AG04450 (cell line): ENCODE measurements around the gene NCBP1. TPM values are rescaled to one million over a fixed set of nuclear protein-coding genes. Genes with fewer than 3 reads are reported as not detected.

Source experiments
- CTCF ChIA-PET: fragments of 300-600, 350-600 bp; formaldehyde crosslinking; extraction: SDS; loops from one replicate; lab custom pipeline; 2022; ENCODE audit warnings: antibody characterized with exemption, inconsistent platforms; lab: Charles Lee
- POLR2A ChIA-PET: fragments of 350-600 bp; formaldehyde crosslinking; extraction: SDS; loops from one replicate; lab custom pipeline; 2021; ENCODE audit warnings: antibody characterized with exemption, inconsistent platforms; lab: Yijun Ruan, JAX
- DNase-seq: peaks from one replicate; pipeline ENCODE4 v3.0.0-alpha.2; 2011; ENCODE audit warnings: low read depth, low spot score
- H3K27ac ChIP-seq: one replicate; pipeline ENCODE4 v1.5.1; 2012; ENCODE audit warnings: low read depth, low read length, control low read depth
- H3K27me3 ChIP-seq: one replicate; pipeline ENCODE4 v1.6.0; 2012; ENCODE audit warnings: low read length; ENCODE audit not compliant: control insufficient read depth, insufficient read depth
- H3K4me3 ChIP-seq: 2 replicates; pipeline ENCODE4 v1.5.1; 2011; ENCODE audit warnings: mild to moderate bottlenecking, low read depth, low read length, control low read depth
- H3K9me3 ChIP-seq: 2 replicates; pipeline ENCODE4 v1.5.1; 2012; ENCODE audit warnings: low read length; ENCODE audit not compliant: control insufficient read depth, insufficient read depth
- polyA plus RNA-seq: library from polyadenylated mRNA; depleted of rRNA; stranded (reverse); fragments of >200 nt; gene quantifications from 2 replicates; pipeline ENCODE4 v1.2.3, GENCODE V29; 2011
- TF ChIP-seq, protein P1 (sequence below): IDR thresholded peaks from 2 replicates; pipeline ENCODE4 v1.5.1; 2011; ENCODE audit warnings: low read depth, low read length, control low read depth, inconsistent platforms

The NCBP1 gene
- polyA plus RNA-seq, 1 experiment, result 39.2 TPM

DNA sequence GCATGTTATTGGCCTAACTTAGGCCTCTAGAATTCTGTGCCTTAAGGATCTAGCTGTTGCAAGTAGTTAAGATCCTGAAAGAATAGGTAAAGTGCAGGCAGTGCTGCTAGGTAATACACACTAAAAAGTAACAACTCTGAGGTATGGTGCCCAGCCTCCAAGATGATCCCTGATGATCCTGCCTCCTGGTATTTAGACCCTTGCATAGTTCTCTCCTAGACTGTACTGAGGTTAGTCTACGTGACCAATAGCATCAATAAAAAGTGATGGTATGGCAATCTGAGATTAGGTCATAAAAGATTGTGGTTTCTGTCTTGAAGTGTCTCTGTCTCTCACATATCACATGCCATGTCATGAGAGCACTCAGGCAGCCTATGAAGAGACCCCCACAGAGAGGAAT lies 9.7 kb upstream of the NCBP1 start:
- Histone ChIP-seq H3K27me3 (no peaks in the 10 kb centered on the region), H3K9me3 (no peaks in the 10 kb centered on the region), H3K27ac (no peak overlapping the region), H3K4me3 (no peak overlapping the region)
- ChIA-PET POLR2A (no interaction called here), CTCF (interaction anchor here (1.0 to 5.1 kb wide), 3 partner anchors 9 to 212 kb away, joined by 3 to 45 read pairs (median 26); partner anchors contain the start of gene TDRD7)
- TF ChIP-seq, protein P1, sequence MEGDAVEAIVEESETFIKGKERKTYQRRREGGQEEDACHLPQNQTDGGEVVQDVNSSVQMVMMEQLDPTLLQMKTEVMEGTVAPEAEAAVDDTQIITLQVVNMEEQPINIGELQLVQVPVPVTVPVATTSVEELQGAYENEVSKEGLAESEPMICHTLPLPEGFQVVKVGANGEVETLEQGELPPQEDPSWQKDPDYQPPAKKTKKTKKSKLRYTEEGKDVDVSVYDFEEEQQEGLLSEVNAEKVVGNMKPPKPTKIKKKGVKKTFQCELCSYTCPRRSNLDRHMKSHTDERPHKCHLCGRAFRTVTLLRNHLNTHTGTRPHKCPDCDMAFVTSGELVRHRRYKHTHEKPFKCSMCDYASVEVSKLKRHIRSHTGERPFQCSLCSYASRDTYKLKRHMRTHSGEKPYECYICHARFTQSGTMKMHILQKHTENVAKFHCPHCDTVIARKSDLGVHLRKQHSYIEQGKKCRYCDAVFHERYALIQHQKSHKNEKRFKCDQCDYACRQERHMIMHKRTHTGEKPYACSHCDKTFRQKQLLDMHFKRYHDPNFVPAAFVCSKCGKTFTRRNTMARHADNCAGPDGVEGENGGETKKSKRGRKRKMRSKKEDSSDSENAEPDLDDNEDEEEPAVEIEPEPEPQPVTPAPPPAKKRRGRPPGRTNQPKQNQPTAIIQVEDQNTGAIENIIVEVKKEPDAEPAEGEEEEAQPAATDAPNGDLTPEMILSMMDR, result no peak
- no peak for DNase-seq

DNA sequence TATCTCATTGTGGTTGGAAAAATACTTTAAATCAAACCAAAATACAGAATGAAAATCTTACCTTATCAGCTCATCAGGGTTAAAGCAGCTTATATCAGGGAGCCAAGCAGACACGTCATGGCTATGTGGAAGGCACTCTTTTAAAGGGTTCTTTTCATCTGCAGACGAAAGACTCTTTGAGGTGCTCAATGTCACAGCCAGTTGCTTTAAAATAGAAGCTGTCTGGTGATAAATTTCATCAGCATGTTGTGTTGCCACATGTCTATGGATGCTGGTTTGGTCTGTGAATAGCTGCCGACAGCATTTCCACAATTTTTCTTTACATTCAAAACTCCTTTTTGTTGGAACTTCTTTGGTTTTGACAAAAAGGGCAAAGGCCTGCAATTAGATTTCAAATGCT lies 8.0 kb upstream of the NCBP1 start:
- ChIA-PET CTCF (interaction anchor here (0.9 to 5.1 kb wide), 4 partner anchors 11 to 769 kb away, joined by 3 to 45 read pairs (median 18); no protein-coding TSS in a partner anchor), POLR2A (no interaction called here)
- TF ChIP-seq, protein P1, result no peak
- no peak overlapping the region for H3K4me3 ChIP-seq
- H3K9me3 ChIP-seq, result no peaks in the 10 kb centered on the region
- no peak overlapping the region for H3K27ac ChIP-seq
- no peaks in the 10 kb centered on the region for H3K27me3 ChIP-seq
- DNase-seq, result no peak

DNA sequence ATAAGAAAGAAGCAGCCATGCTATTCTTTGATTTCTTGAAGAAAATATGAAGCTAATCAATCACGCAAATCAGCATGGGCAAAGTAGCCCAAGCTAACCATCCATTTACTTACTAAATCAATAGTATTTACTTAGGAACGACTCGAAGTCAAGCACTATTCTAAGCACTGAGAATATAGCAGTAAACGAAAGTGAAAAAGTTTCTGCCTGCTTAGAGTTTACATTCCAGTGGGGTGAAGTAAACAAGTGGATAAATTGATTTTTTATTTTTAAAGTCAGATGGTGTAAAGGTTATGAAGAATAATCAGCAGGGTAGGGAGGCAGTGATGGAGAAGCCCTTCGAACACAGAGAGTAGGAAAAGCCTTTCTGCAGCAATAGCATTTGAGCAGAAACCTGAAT lies 6.0 kb upstream of the NCBP1 start:
- no peak overlapping the region for H3K27ac ChIP-seq
- CTCF ChIA-PET, result interaction anchor here (1.0 to 7.4 kb wide), 2 partner anchors 12 to 30 kb away, joined by 5 to 61 read pairs; no protein-coding TSS in a partner anchor
- POLR2A ChIA-PET, result no interaction called here
- DNase-seq, result no peak
- TF ChIP-seq, protein P1, result no peak
- no peaks in the 10 kb centered on the region for H3K27me3 ChIP-seq
- H3K4me3 ChIP-seq, result no peak overlapping the region
- H3K9me3 ChIP-seq, result no peaks in the 10 kb centered on the region

DNA sequence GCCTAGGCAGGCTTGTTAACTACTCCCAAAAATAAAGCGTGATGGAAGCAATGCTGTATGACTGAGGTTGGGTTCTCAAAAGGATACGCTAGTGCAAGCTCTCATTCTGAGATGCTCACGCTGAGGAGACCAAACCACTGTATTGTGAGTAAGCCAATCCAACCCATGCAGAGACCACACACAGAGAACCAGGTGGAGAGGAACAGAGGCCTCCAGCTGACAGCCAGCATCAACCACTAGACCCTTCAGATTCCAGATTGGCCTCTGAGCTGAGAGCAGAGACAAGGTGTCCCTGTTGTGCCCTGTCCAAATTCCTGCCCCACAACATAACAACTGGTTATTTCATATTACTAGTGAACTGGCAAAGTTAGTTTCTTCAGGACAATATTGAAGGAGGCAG lies 5.0 kb upstream of the NCBP1 start:
- Histone ChIP-seq H3K27ac (no peak overlapping the region), H3K27me3 (no peaks in the 10 kb centered on the region), H3K4me3 (no peak overlapping the region), H3K9me3 (no peaks in the 10 kb centered on the region; the same call in 1 of the 2 replicates)
- no peak for DNase-seq
- POLR2A ChIA-PET, result no interaction called here
- CTCF ChIA-PET, result interaction anchor here (1.3 to 7.4 kb wide), 4 partner anchors 13 to 218 kb away, joined by 5 to 61 read pairs (median 9); no protein-coding TSS in a partner anchor
- TF ChIP-seq, protein P1, result no peak

DNA sequence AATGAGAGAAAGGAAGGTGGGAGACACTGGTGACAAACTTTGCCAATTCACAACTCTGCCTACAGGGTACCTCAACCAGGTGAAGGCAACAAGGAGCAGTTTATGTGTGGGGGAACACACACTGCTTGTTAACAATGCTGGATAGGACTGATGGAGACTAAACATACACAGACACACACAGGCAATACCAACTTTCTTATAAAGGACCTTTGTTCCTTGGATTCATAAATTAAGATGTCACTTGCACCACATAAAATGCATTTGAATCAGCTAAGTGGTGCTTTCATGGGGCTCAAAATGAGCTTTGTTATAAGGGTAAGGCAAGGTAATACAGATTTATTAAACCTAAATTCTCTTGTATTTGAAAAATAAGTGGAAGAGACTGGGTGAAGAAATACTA lies 4.5 kb upstream of the NCBP1 start:
- ChIA-PET CTCF (interaction anchor here (1.3 to 7.4 kb wide), 4 partner anchors 13 to 218 kb away, joined by 5 to 61 read pairs (median 9); no protein-coding TSS in a partner anchor), POLR2A (no interaction called here)
- Histone ChIP-seq H3K27me3 (no peaks in the 10 kb centered on the region), H3K9me3 (no peaks in the 10 kb centered on the region; the same call in 1 of the 2 replicates), H3K27ac (no peak overlapping the region), H3K4me3 (no peak overlapping the region)
- no peak for DNase-seq
- TF ChIP-seq, protein P1, result no peak
